ENCODE measurements around the gene PBX3. TPM values are rescaled to one million over a fixed set of nuclear protein-coding genes. Genes with fewer than 3 reads are reported as not detected.

The PBX3 gene
- total RNA-seq, 1 donor from 2014 or later: 37.6 TPM

GRCh38 chr9:125979383-125979782 is 232.2 kb downstream of the PBX3 start:
- H3K4me1 Mint-ChIP-seq (ENCODE audit: unreplicated experiment): no peaks in the 10 kb centered on the region
- no peak overlapping the region for H3K27ac Mint-ChIP-seq (ENCODE audit: unreplicated experiment)
- H3K4me3 Mint-ChIP-seq (ENCODE audit: unreplicated experiment): no peak overlapping the region
- no peak for DNase-seq (ENCODE audit: low spot score)
- TF ChIP-seq CTCF (IDR thresholded peaks at IDR 0.05; ENCODE audit: unreplicated experiment): no peak
- H3K9me3 Mint-ChIP-seq (ENCODE audit: unreplicated experiment): peaks cover 9% of the 10 kb centered on the region
- H3K36me3 Mint-ChIP-seq (ENCODE audit: low read depth, unreplicated experiment): peaks cover 5% of the 10 kb centered on the region
- H3K27me3 Mint-ChIP-seq (ENCODE audit: unreplicated experiment): no peaks in the 10 kb centered on the region

DNA sequence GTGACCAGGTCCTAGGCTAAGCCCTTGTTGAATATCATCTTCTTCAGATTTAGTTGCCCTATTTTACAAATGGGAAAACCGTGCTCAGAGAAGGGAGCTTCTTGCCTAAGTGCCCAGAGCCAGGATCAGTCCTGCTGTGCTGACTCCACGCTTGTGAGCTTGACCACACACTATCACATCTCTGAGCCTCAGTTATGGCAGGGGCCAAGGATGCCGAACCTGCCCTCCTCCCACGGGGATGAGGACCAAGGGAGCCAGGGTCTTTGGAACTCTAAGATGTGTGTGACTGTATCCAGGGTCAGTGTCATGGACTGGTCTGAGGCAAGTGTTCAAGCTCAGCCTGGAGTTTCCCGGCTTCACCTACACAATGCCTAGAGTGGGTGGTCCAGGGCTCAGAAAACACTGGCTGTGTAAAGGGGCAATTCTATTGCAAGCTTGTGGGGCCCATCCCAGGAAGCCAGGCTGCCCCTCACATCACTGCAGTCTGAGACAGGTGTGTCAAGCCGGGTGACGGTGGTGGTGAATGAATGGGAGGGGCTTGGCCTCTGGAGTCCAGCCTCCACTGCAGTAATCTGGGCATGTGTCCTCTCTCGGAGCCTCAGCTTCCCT is 235.7 kb downstream of the PBX3 start:
- DNase-seq (ENCODE audit: low spot score): no peak
- no peak overlapping the region for H3K27ac Mint-ChIP-seq (ENCODE audit: unreplicated experiment)
- H3K4me3 Mint-ChIP-seq (ENCODE audit: unreplicated experiment): no peak overlapping the region
- H3K36me3 Mint-ChIP-seq (ENCODE audit: low read depth, unreplicated experiment): peaks cover 10% of the 10 kb centered on the region
- H3K4me1 Mint-ChIP-seq (ENCODE audit: unreplicated experiment): no peaks in the 10 kb centered on the region
- no peak for TF ChIP-seq CTCF (IDR thresholded peaks at IDR 0.05; ENCODE audit: unreplicated experiment)
- H3K9me3 Mint-ChIP-seq (ENCODE audit: unreplicated experiment): peaks cover 9% of the 10 kb centered on the region
- peaks cover 7% of the 10 kb centered on the region for H3K27me3 Mint-ChIP-seq (ENCODE audit: unreplicated experiment)

DNA sequence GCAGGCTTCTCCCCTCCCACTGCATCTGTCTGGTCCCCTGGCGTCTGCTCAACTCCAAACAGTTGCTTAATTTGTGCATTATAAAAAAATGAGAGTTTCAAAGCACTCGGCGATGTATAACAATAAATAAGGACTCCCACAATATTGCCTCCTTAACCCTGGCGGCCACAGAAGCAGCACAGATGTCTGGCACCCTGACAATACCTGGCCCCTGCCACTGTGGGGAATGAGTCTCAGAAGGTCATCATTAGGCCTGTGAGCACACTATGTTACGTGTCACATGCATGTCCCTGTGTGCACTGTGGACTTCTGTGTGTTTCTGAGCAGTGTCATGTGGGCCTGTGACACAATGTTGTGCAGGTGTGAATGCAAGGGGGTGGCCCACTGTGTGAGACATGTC is 236.5 kb downstream of the PBX3 start:
- Mint-ChIP-seq H3K9me3 (ENCODE audit: unreplicated experiment) (peaks cover 7% of the 10 kb centered on the region), H3K4me1 (ENCODE audit: unreplicated experiment) (no peaks in the 10 kb centered on the region), H3K36me3 (ENCODE audit: low read depth, unreplicated experiment) (peaks cover 10% of the 10 kb centered on the region), H3K27me3 (ENCODE audit: unreplicated experiment) (peaks cover 10% of the 10 kb centered on the region), H3K27ac (ENCODE audit: unreplicated experiment) (no peak overlapping the region), H3K4me3 (ENCODE audit: unreplicated experiment) (no peak overlapping the region)
- TF ChIP-seq CTCF (IDR thresholded peaks at IDR 0.05; ENCODE audit: unreplicated experiment): no peak
- no peak for DNase-seq (ENCODE audit: low spot score)

DNA sequence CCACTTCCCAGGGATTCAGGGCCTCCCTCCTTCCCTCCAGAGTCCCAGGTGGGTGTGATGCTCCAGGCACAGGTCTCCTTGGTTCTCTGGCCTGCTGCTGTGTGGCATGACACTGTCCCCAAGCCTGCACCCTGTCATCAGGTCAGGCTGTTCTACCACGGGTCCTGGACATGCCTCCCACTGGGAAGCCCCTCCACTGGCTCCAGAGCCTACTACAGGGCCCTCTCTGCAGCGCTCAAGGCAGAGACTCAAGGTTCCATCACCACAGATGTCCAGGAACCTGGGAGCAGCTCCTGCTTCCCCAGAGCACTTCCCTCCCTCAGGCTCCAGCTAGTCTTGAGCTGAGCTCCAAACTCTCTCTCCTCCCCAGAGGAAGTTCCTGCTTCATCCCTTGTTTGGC is 237.3 kb downstream of the PBX3 start:
- Mint-ChIP-seq H3K36me3 (ENCODE audit: low read depth, unreplicated experiment) (peaks cover 8% of the 10 kb centered on the region), H3K27me3 (ENCODE audit: unreplicated experiment) (peaks cover 10% of the 10 kb centered on the region), H3K9me3 (ENCODE audit: unreplicated experiment) (peaks cover 3% of the 10 kb centered on the region), H3K4me1 (ENCODE audit: unreplicated experiment) (no peaks in the 10 kb centered on the region), H3K27ac (ENCODE audit: unreplicated experiment) (no peak overlapping the region), H3K4me3 (ENCODE audit: unreplicated experiment) (no peak overlapping the region)
- DNase-seq (ENCODE audit: low spot score): no peak
- no peak for TF ChIP-seq CTCF (IDR thresholded peaks at IDR 0.05; ENCODE audit: unreplicated experiment)

DNA sequence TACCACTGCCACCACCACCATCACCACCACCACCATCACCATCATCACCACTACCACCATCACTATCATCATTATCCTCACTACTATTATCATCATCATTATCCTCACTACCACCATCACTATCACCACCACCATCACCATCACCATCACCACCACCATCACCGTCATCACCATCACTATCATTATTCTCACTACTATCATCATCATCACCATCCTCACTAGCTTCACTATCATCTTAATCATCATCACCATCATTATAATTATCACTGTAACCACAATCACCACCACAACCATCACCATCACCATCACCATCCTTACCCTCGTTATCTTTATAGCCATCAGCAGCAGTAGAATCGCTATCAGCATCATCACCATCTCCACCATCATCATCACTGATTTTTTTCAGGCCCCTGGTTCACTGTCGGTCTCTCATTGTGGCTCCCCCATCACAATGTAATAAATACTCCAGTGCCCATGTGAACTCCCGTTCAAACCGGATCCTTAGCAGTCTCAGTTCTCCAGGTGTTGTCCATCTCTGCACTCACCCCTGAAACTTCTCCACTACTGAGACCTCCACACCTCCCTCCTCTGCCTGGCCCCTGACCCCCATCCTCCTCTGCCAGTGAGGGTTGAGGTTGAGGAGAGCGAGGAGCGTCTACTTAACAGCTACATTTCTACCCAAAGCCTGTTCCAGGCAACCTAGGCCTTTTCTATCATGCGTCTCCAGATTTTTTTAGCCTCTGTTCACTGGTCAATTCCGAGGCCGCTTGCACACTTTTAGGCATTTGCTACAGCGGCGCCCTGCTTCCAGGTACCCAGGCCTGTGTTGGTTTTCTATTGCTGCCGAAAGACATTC is 238.2 kb downstream of the PBX3 start:
- no peak overlapping the region for H3K27ac Mint-ChIP-seq (ENCODE audit: unreplicated experiment)
- DNase-seq (ENCODE audit: low spot score): no peak
- peaks cover 4% of the 10 kb centered on the region for H3K36me3 Mint-ChIP-seq (ENCODE audit: low read depth, unreplicated experiment)

More for the DNA sequence above, 238.2 kb downstream of the PBX3 start:
- H3K4me1 Mint-ChIP-seq (ENCODE audit: unreplicated experiment): no peaks in the 10 kb centered on the region
- no peaks in the 10 kb centered on the region for H3K9me3 Mint-ChIP-seq (ENCODE audit: unreplicated experiment)
- H3K4me3 Mint-ChIP-seq (ENCODE audit: unreplicated experiment): no peak overlapping the region
- peaks cover 10% of the 10 kb centered on the region for H3K27me3 Mint-ChIP-seq (ENCODE audit: unreplicated experiment)
- no peak for TF ChIP-seq CTCF (IDR thresholded peaks at IDR 0.05; ENCODE audit: unreplicated experiment)

Measured in endothelial cell (in vitro differentiated cells).